Measurements from ENCODE around the gene RGL1.

GRCh38 chr1:183879494-183879893 is 74.6 kb downstream of the RGL1 start:
- TF ChIP-seq MZF1 (tag by site-specific recombination; IDR thresholded peaks at IDR 0.05; ENCODE audit: borderline replicate concordance) (no peak), ZBTB44 (tag by site-specific recombination; IDR thresholded peaks at IDR 0.05) (no peak), ZNF433 (tag by site-specific recombination; IDR thresholded peaks at IDR 0.05; ENCODE audit: low read depth) (no peak), KLF17 (tag by site-specific recombination; IDR thresholded peaks at IDR 0.05) (no peak), ZNF658 (tag by site-specific recombination; IDR thresholded peaks at IDR 0.05) (no peak), ZBTB1 (tag by site-specific recombination; IDR thresholded peaks at IDR 0.05) (no peak)
